Endothelial cell of hepatic sinusoid (primary cell): ENCODE data around the gene LIMK1.
"Not testable (repeated sequence)": the region's sequence is repeated elsewhere in the genome, so short reads cannot be mapped to it uniquely, and the experiment has no call there.

Experiments used
- in situ Hi-C: cut with HindIII; loops from 2 replicates; pipeline ENCODE4 v1.10.0; 2017; ENCODE audit warnings: low sequenced_read_pairs

LIMK1 gene

GRCh38 chr7:74167324-74167723 is 83.7 kb downstream of the LIMK1 start:
- in situ Hi-C loops, result not testable (repeated sequence)
